A673 (cell line): ENCODE measurements around the gene NEK7. TPM values are rescaled to one million over a fixed set of nuclear protein-coding genes. Genes with fewer than 3 reads are reported as not detected.

Experiments used
- BruUV-seq: library from RNA; stranded (reverse); fragments of 400-500 nt; replicated peaks from 2 replicates; lab custom pipeline; 2021; lab: Mats Ljungman, UMichigan
- CTCF ChIA-PET: fragments of 300-600 bp; sonication (Branson Sonifier 250); formaldehyde crosslinking; loops from one replicate; lab custom pipeline; 2022; ENCODE audit warnings: antibody characterized with exemption; lab: Charles Lee
- POLR2A ChIA-PET: fragments of 300-600 bp; sonication (Branson Sonifier 250); formaldehyde crosslinking; loops from one replicate; lab custom pipeline; 2022; ENCODE audit warnings: antibody characterized with exemption; ENCODE audit not compliant: low non-redundant PET; lab: Charles Lee
- DNase-seq: peaks from one replicate; pipeline ENCODE4 v3.0.0-alpha.2; 2015; ENCODE audit warnings: low spot score
- H3K27ac ChIP-seq: fragments of 200-600 bp; sonication (generic); 2 replicates; pipeline ENCODE4 v1.5.1; 2016; ENCODE audit warnings: mixed run types, low read depth, mild to moderate bottlenecking, mixed read lengths, antibody characterized with exemption, low read length; ENCODE audit not compliant: poor library complexity, severe bottlenecking
- H3K27me3 ChIP-seq: fragments of 200-600 bp; sonication (generic); replicated peaks from 2 replicates; pipeline ENCODE4 v1.6.1; 2017; ENCODE audit warnings: mixed run types, low read depth, mild to moderate bottlenecking, mixed read lengths, antibody characterized with exemption, low read length; ENCODE audit not compliant: insufficient read depth, poor library complexity
- H3K36me3 ChIP-seq: fragments of 200-600 bp; sonication (generic); 2 replicates; pipeline ENCODE4 v1.6.1; 2016; ENCODE audit warnings: mixed run types, mild to moderate bottlenecking, mixed read lengths, antibody characterized with exemption, low read length; ENCODE audit not compliant: insufficient read depth, poor library complexity, severe bottlenecking
- H3K4me1 ChIP-seq: fragments of 200-600 bp; sonication (generic); 2 replicates; pipeline ENCODE4 v1.6.1; 2017; ENCODE audit warnings: mixed run types, mild to moderate bottlenecking, mixed read lengths, antibody characterized with exemption, low read length; ENCODE audit not compliant: insufficient read depth, poor library complexity, severe bottlenecking
- H3K4me3 ChIP-seq: fragments of 200-600 bp; sonication (generic); 2 replicates; pipeline ENCODE4 v1.5.1; 2016; ENCODE audit warnings: low read depth, mixed run types, mild to moderate bottlenecking, mixed read lengths, low read length; ENCODE audit not compliant: poor library complexity, severe bottlenecking
- H3K9me3 ChIP-seq: fragments of 200-600 bp; sonication (generic); 2 replicates; pipeline ENCODE4 v1.6.1; 2016; ENCODE audit warnings: mixed run types, low read depth, mild to moderate bottlenecking, mixed read lengths, antibody characterized with exemption, low read length; ENCODE audit not compliant: poor library complexity, severe bottlenecking
- EZH2 ChIP-seq: fragments of 200-600 bp; sonication (generic); IDR thresholded peaks from 2 replicates; pipeline ENCODE4 v1.6.1; 2017; ENCODE audit warnings: borderline replicate concordance, low read depth, mild to moderate bottlenecking, mixed read lengths, antibody characterized with exemption, low read length; ENCODE audit not compliant: poor library complexity, severe bottlenecking
- intact Hi-C: fragments of 100-400 bp; cut with micrococcal nuclease; formaldehyde crosslinking; loops from one replicate; pipeline ENCODE4 v1.10.0; 2022; ENCODE audit not compliant: unreplicated experiment
- total RNA-seq: library from RNA; stranded (reverse); gene quantifications from 2 replicates; pipeline ENCODE4 v1.2.3, GENCODE V29; 2021
- TF ChIP-seq, protein P1 (sequence below): fragments of 300-800, 200-600 bp; sonication (generic); conservative IDR thresholded peaks from 2 replicates; pipeline ENCODE4 v1.5.1; 2017; ENCODE audit warnings: low read depth, mild to moderate bottlenecking, antibody characterized with exemption, low read length, moderate library complexity, mixed read lengths

NEK7 gene
- total RNA-seq, 1 experiment from 2014 or later = 18.6 TPM

DNA sequence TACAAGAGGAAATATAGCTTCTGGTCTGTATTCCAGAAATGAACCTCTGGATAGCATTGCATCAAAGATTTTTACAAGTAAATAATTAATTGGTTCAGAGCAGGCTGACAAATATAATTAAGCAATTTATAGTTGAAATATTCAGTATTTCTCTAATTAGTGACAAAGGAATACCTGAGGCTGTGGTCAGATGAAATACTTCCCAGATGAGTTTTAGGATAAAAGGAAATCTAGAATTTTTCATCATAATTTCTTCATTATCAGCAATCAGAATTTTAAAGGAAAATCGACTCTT, 112.8 kb downstream of the NEK7 start:
- Histone ChIP-seq H3K36me3 (no peaks in the 10 kb centered on the region), H3K9me3 (no peaks in the 10 kb centered on the region), H3K4me3 (no peak overlapping the region), H3K4me1 (peaks cover 29% of the 10 kb centered on the region), H3K27ac (peak overlapping the region; percentile 22), H3K27me3 (no peaks in the 10 kb centered on the region)
- ChIA-PET CTCF (no interaction called here), POLR2A (no interaction called here)
- no peak for DNase-seq
- intact Hi-C loops = no loop called here
- TF ChIP-seq, protein P1, sequence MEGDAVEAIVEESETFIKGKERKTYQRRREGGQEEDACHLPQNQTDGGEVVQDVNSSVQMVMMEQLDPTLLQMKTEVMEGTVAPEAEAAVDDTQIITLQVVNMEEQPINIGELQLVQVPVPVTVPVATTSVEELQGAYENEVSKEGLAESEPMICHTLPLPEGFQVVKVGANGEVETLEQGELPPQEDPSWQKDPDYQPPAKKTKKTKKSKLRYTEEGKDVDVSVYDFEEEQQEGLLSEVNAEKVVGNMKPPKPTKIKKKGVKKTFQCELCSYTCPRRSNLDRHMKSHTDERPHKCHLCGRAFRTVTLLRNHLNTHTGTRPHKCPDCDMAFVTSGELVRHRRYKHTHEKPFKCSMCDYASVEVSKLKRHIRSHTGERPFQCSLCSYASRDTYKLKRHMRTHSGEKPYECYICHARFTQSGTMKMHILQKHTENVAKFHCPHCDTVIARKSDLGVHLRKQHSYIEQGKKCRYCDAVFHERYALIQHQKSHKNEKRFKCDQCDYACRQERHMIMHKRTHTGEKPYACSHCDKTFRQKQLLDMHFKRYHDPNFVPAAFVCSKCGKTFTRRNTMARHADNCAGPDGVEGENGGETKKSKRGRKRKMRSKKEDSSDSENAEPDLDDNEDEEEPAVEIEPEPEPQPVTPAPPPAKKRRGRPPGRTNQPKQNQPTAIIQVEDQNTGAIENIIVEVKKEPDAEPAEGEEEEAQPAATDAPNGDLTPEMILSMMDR = no peak
- TF ChIP-seq EZH2 = no peak
- BruUV-seq = no TSS peak

DNA sequence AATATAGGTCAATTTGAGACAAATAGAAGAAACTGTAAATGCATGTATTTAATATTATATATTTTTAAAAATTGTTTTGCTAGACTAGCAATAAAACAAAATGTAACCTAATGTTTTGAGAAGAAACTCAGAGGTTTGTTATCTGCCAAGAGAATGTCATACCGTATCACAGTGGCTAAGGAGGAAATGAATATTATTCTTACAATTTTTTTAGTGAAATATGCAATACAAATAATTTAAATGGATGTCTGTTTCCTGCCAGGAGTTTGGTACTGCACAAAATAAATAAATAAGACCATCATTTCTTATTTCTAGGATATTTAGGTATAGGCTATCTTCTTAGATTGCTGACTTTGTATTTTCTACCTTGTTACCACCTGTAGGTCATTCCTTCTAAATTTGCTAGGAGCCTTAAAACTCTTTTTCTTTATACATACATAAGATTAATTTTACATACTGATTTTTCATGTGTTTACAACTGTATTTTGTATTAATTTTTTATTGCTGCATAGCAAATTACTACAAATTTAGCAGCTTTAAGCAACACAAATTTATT, 113.6 kb downstream of the NEK7 start:
- Histone ChIP-seq H3K36me3 (no peaks in the 10 kb centered on the region), H3K9me3 (no peaks in the 10 kb centered on the region), H3K27me3 (no peaks in the 10 kb centered on the region), H3K27ac (no peak overlapping the region), H3K4me1 (peaks cover 32% of the 10 kb centered on the region), H3K4me3 (no peak overlapping the region)
- ChIA-PET POLR2A (no interaction called here), CTCF (no interaction called here)
- no peak for DNase-seq
- BruUV-seq = no TSS peak
- intact Hi-C loops = loop anchor here (5.0 kb wide), 1 partner anchor 113 kb away; the partner anchor contains the start of gene NEK7
- TF ChIP-seq, protein P1 = no peak
- TF ChIP-seq EZH2 = no peak

DNA sequence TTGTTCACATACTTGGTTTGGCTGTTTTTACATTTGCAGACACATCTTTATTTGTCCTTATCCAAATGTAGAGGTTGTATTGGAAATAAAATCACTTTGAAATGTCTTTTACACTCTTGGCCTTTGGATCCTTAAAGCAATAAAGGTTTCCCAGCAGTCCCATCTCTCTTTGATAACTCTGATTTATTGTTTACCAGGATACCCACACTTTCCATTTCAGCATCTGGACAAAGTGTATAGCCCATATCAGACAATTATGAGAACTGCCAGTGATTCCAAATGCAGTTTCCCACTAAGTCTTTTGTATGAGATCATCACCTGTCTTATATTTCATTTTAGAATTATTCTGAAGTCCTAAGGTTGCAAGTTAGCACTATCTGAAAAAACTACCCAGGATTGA, 114.7 kb downstream of the NEK7 start:
- no TSS peak for BruUV-seq
- intact Hi-C loops = loop anchor here (5.0 kb wide), 1 partner anchor 114 kb away; the partner anchor contains the start of gene NEK7
- H3K4me3 ChIP-seq = no peak overlapping the region
- ChIA-PET POLR2A (no interaction called here), CTCF (no interaction called here)
- no peak for DNase-seq
- H3K27me3 ChIP-seq = no peaks in the 10 kb centered on the region
- no peak overlapping the region for H3K27ac ChIP-seq
- no peaks in the 10 kb centered on the region for H3K36me3 ChIP-seq
- H3K4me1 ChIP-seq = peaks cover 42% of the 10 kb centered on the region
- no peaks in the 10 kb centered on the region for H3K9me3 ChIP-seq
- no peak for TF ChIP-seq EZH2
- TF ChIP-seq, protein P1 = no peak
